ENCODE data around the gene SSR3.
A peak's percentile ranks its signal among the peaks of the same experiment; 100 is the strongest.

- TF ChIP-seq, protein P1, sequence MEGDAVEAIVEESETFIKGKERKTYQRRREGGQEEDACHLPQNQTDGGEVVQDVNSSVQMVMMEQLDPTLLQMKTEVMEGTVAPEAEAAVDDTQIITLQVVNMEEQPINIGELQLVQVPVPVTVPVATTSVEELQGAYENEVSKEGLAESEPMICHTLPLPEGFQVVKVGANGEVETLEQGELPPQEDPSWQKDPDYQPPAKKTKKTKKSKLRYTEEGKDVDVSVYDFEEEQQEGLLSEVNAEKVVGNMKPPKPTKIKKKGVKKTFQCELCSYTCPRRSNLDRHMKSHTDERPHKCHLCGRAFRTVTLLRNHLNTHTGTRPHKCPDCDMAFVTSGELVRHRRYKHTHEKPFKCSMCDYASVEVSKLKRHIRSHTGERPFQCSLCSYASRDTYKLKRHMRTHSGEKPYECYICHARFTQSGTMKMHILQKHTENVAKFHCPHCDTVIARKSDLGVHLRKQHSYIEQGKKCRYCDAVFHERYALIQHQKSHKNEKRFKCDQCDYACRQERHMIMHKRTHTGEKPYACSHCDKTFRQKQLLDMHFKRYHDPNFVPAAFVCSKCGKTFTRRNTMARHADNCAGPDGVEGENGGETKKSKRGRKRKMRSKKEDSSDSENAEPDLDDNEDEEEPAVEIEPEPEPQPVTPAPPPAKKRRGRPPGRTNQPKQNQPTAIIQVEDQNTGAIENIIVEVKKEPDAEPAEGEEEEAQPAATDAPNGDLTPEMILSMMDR (IDR thresholded peaks at IDR 0.05; ENCODE audit: low read depth, low read length) = no peak
- TF ChIP-seq POLR2A (IDR thresholded peaks at IDR 0.05; ENCODE audit: extremely low read depth, insufficient read length) = peak; percentile 76
Observed at GRCh38 chr3:156554842-156555687, at the start of gene SSR3.
